HG02943 (cell line): ENCODE measurements around the gene MASP1.
"Not testable (repeated sequence)": the region's sequence is repeated elsewhere in the genome, so short reads cannot be mapped to it uniquely, and the experiment has no call there.

ENCODE experiments used
- ATAC-seq: cut with Tn5 transposase; IDR thresholded peaks from one replicate; pipeline ENCODE4 v1.9.1; 2021; ENCODE audit warnings: mild to moderate bottlenecking, low read depth, moderate library complexity; ENCODE audit not compliant: unreplicated experiment

MASP1 gene

GRCh38 chr3:187266691-187267090 is 24.8 kb downstream of the MASP1 start:
- no peak for ATAC-seq

GRCh38 chr3:187265461-187265955 is 26.0 kb downstream of the MASP1 start:
- no peak for ATAC-seq

- ATAC-seq, result no peak
Measured at GRCh38 chr3:187264911-187265310, 26.6 kb downstream of the MASP1 start.

GRCh38 chr3:187264021-187264420 is 27.5 kb downstream of the MASP1 start:
- no peak for ATAC-seq

- ATAC-seq, result no peak
Measured at GRCh38 chr3:187263270-187263669, 28.3 kb downstream of the MASP1 start.

- ATAC-seq, result no peak
Measured at GRCh38 chr3:187262360-187262759, 29.2 kb downstream of the MASP1 start.

GRCh38 chr3:187261541-187261969 is 30.0 kb downstream of the MASP1 start:
- ATAC-seq, result no peak

GRCh38 chr3:187259171-187259570 is 32.4 kb downstream of the MASP1 start:
- ATAC-seq, result no peak

- no peak for ATAC-seq
Measured at GRCh38 chr3:187257992-187258692, 33.4 kb downstream of the MASP1 start.

GRCh38 chr3:187257471-187257870 is 34.1 kb downstream of the MASP1 start:
- ATAC-seq, result no peak

- ATAC-seq, result no peak
Measured at GRCh38 chr3:187256051-187256616, 35.4 kb downstream of the MASP1 start.

- ATAC-seq, result no peak
Measured at GRCh38 chr3:187255314-187255713, 36.2 kb downstream of the MASP1 start.

GRCh38 chr3:187252311-187252710 is 39.2 kb downstream of the MASP1 start:
- ATAC-seq, result no peak

GRCh38 chr3:187251599-187251998 is 39.9 kb downstream of the MASP1 start:
- ATAC-seq, result no peak

- ATAC-seq, result no peak
Measured at GRCh38 chr3:187247398-187247797, 44.1 kb downstream of the MASP1 start.

GRCh38 chr3:187243933-187244524 is 47.5 kb downstream of the MASP1 start:
- no peak for ATAC-seq

- ATAC-seq, result no peak
Measured at GRCh38 chr3:187242900-187243299, 48.6 kb downstream of the MASP1 start.

- ATAC-seq, result no peak
Measured at GRCh38 chr3:187242435-187242834, 49.1 kb downstream of the MASP1 start.

- ATAC-seq, result not testable (repeated sequence)
Measured at GRCh38 chr3:187238835-187239234, 52.7 kb downstream of the MASP1 start.

- ATAC-seq, result no peak
Measured at GRCh38 chr3:187238239-187238638, 53.3 kb downstream of the MASP1 start.

GRCh38 chr3:187237741-187238140 is 53.8 kb downstream of the MASP1 start:
- no peak for ATAC-seq

- ATAC-seq, result no peak
Measured at GRCh38 chr3:187236962-187237361, 54.6 kb downstream of the MASP1 start.
